Testis (tissue), 2 donors: Measurements from ENCODE around the gene MASP1.

ENCODE experiments used
- POLR2A ChIP-seq: fragments of 450-650 bp; IDR thresholded peaks from one replicate; pipeline ENCODE4 v1.6.1; 2017; ENCODE audit warnings: antibody characterized with exemption, mild to moderate bottlenecking, moderate library complexity
- TF ChIP-seq, protein P1 (sequence below), 3 experiments: fragments of 450-650 bp in 2 of 3; fragments of 200-600 bp in 1 of 3; sonication (generic) in 1 of 3; IDR thresholded peaks; one replicate each; pipeline ENCODE4 v1.5.1; 2016 to 2019; ENCODE audit warnings: antibody characterized with exemption in 3 of 3, mild to moderate bottlenecking in 2 of 3, moderate library complexity in 1 of 3

DNA sequence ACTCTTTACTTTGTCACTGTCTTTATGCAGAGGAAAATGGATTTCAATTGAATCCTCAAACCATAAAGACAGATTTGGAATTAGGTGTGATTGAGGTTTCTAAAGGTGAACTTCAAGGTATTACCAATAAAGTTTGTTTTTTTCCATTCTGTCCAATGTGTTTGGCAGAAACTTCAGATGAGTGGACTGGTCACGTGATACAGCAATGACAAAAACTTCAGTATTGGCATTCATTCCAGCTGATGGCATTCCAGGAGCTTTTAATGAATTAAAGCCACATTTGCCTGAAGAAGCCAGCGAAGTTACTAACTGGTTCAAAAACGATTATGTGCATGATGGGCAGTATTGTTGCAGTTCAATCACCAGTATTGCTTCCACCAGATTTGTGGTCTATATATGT is 4.5 kb upstream of the MASP1 start:
- TF ChIP-seq, protein P1, sequence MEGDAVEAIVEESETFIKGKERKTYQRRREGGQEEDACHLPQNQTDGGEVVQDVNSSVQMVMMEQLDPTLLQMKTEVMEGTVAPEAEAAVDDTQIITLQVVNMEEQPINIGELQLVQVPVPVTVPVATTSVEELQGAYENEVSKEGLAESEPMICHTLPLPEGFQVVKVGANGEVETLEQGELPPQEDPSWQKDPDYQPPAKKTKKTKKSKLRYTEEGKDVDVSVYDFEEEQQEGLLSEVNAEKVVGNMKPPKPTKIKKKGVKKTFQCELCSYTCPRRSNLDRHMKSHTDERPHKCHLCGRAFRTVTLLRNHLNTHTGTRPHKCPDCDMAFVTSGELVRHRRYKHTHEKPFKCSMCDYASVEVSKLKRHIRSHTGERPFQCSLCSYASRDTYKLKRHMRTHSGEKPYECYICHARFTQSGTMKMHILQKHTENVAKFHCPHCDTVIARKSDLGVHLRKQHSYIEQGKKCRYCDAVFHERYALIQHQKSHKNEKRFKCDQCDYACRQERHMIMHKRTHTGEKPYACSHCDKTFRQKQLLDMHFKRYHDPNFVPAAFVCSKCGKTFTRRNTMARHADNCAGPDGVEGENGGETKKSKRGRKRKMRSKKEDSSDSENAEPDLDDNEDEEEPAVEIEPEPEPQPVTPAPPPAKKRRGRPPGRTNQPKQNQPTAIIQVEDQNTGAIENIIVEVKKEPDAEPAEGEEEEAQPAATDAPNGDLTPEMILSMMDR (IDR thresholded peaks at IDR 0.05) = no peak
- TF ChIP-seq POLR2A = no peak
